GM12878 (cell line): Measurements from ENCODE around the gene TBL3. TPM values are rescaled to one million over a fixed set of nuclear protein-coding genes. Genes with fewer than 3 reads are reported as not detected.

Experiments
- ATAC-seq: fragments of 200-7000 bp; cut with Tn5 transposase; 3 replicates; pipeline ENCODE4 v1.9.1; 2020; ENCODE audit warnings: mild to moderate bottlenecking, moderate library complexity
- BruUV-seq: library from RNA; stranded (reverse); fragments of 400-500 nt; replicated peaks from 2 replicates; lab custom pipeline; 2021; lab: Mats Ljungman, UMichigan
- CTCF ChIA-PET: fragments of 300-600 bp; sonication (Branson Sonifier 250); formaldehyde crosslinking; extraction: SDS; loops from one replicate; lab custom pipeline; 2021; ENCODE audit warnings: inconsistent platforms; lab: Yijun Ruan, JAX
- POLR2A ChIA-PET: fragments of 350-600 bp; formaldehyde crosslinking; extraction: SDS; loops from one replicate; lab custom pipeline; 2021; ENCODE audit warnings: inconsistent platforms; lab: Charles Lee
- RAD21 ChIA-PET: fragments of 300-600 bp; sonication (Branson Sonifier 250); formaldehyde crosslinking; loops from one replicate; lab custom pipeline; 2023; ENCODE audit warnings: antibody characterized with exemption; ENCODE audit not compliant: unreplicated experiment; lab: Charles Lee
- SMC1A ChIA-PET: fragments of 300-600 bp; sonication (Branson Sonifier 250); formaldehyde crosslinking; loops from one replicate; lab custom pipeline; 2023; ENCODE audit not compliant: unreplicated experiment, uncharacterized antibody; lab: Charles Lee
- DNase-seq: peaks from one replicate; pipeline ENCODE4 v3.0.0-alpha.2; 2011; ENCODE audit warnings: low read depth, low spot score
- FAIRE-seq: peaks from 3 replicates; lab custom pipeline; 2011; peaks lifted over from hg19 to GRCh38; lab: Jason Lieb, UNC
- H2AFZ ChIP-seq: 2 replicates; pipeline ENCODE4 v1.6.0; 2011; ENCODE audit warnings: low read depth, low read length, control low read depth; ENCODE audit not compliant: control insufficient read depth
- H3K27ac ChIP-seq: 2 replicates; pipeline ENCODE4 v1.5.1; 2011; ENCODE audit warnings: control low read depth; ENCODE audit not compliant: control insufficient read depth, insufficient read depth
- H3K27me3 ChIP-seq, 2 experiments: replicated peaks in 1 of 2; 2 replicates each; pipeline versions ENCODE4 v1.6.0 to v1.6.1; 2011; ENCODE audit warnings: low read length in 1 of 2; ENCODE audit not compliant: control insufficient read depth in 2 of 2, insufficient read depth in 2 of 2
- H3K36me3 ChIP-seq, 2 experiments: 2 replicates each; pipeline ENCODE4 v1.5.1; 2011; ENCODE audit warnings: low read length in 1 of 2; ENCODE audit not compliant: control insufficient read depth in 2 of 2, insufficient read depth in 2 of 2
- H3K4me1 ChIP-seq: 2 replicates; pipeline ENCODE4 v1.6.1; 2011; ENCODE audit warnings: mild to moderate bottlenecking, low read length, moderate library complexity, mixed read lengths; ENCODE audit not compliant: control insufficient read depth, insufficient read depth
- H3K4me2 ChIP-seq: 2 replicates; pipeline ENCODE4 v1.6.0; 2011; ENCODE audit warnings: control low read depth; ENCODE audit not compliant: control insufficient read depth, insufficient read depth
- H3K4me3 ChIP-seq: fragments of 200-600 bp; sonication (generic); 2 replicates; pipeline ENCODE4 v1.5.1; 2016
- H3K79me2 ChIP-seq: 2 replicates; pipeline ENCODE4 v1.6.0; 2011; ENCODE audit warnings: low read length; ENCODE audit not compliant: control insufficient read depth, insufficient read depth
- H3K9ac ChIP-seq: 2 replicates; pipeline ENCODE4 v1.8.0; 2011; ENCODE audit warnings: low read length, control low read depth, mixed read lengths; ENCODE audit not compliant: control insufficient read depth, insufficient read depth
- H3K9me3 ChIP-seq: replicated peaks from 3 replicates; pipeline ENCODE4 v1.5.1; 2011; ENCODE audit warnings: mild to moderate bottlenecking, low read length; ENCODE audit not compliant: control insufficient read depth, insufficient read depth
- H4K20me1 ChIP-seq: 2 replicates; pipeline ENCODE4 v1.6.0; 2011; ENCODE audit not compliant: control insufficient read depth, insufficient read depth
- BCLAF1 ChIP-seq: fragments of 450-650 bp; IDR thresholded peaks from 2 replicates; pipeline ENCODE4 v1.6.1; 2017; ENCODE audit warnings: antibody characterized with exemption, mild to moderate bottlenecking, moderate library complexity
- BRCA1 ChIP-seq: IDR thresholded peaks from 2 replicates; pipeline ENCODE4 v1.6.1; 2011; ENCODE audit warnings: low read depth, low read length, improper control_type of control experiment
- CEBPZ ChIP-seq: fragments of 150-350 bp; IDR thresholded peaks from 2 replicates; pipeline ENCODE4 v1.6.1; 2016; ENCODE audit warnings: low read depth, low read length
- FOS ChIP-seq: IDR thresholded peaks from 3 replicates; pipeline ENCODE4 v1.6.1; 2011; ENCODE audit warnings: borderline replicate concordance; ENCODE audit not compliant: insufficient read length; ENCODE audit errors: extremely low read depth
- NFXL1 ChIP-seq: fragments of 450-650 bp; IDR thresholded peaks from 2 replicates; pipeline ENCODE4 v1.6.1; 2017; ENCODE audit warnings: antibody characterized with exemption, mild to moderate bottlenecking, borderline replicate concordance
- NR2C1 ChIP-seq: fragments of 450-650 bp; IDR thresholded peaks from 2 replicates; pipeline ENCODE4 v1.6.1; 2017; ENCODE audit warnings: antibody characterized with exemption, mild to moderate bottlenecking, moderate library complexity
- NRF1 ChIP-seq: conservative IDR thresholded peaks from 2 replicates; pipeline ENCODE4 v1.6.1; 2011; ENCODE audit warnings: mild to moderate bottlenecking, low read depth, low read length, improper control_type of control experiment
- RAD21 ChIP-seq: IDR thresholded peaks from 2 replicates; pipeline ENCODE4 v1.6.1; 2011; ENCODE audit warnings: mild to moderate bottlenecking, low read depth, low read length, moderate library complexity; ENCODE audit not compliant: insufficient read depth
- RELB ChIP-seq: fragments of 450-650 bp; IDR thresholded peaks from 2 replicates; pipeline ENCODE4 v1.6.1; 2017; ENCODE audit warnings: low read depth, mild to moderate bottlenecking, moderate library complexity
- SUPT20H ChIP-seq: IDR thresholded peaks from 2 replicates; pipeline ENCODE4 v1.6.1; 2011; ENCODE audit warnings: low read depth, mild to moderate bottlenecking, low read length, moderate library complexity, borderline replicate concordance; ENCODE audit not compliant: control insufficient read depth
- ZNF24 ChIP-seq: fragments of 450-650 bp; IDR thresholded peaks from 2 replicates; pipeline ENCODE4 v1.6.1; 2017; ENCODE audit warnings: antibody characterized with exemption, mild to moderate bottlenecking
- whole genome bisulfite sequencing: methylation state at CpG from one replicate; pipeline ENCODE4 v1.1.6; 2016; ENCODE audit warnings: low lambda C conversion rate; ENCODE audit not compliant: insufficient replicate concordance, insufficient coverage; ENCODE audit errors: missing lambda C conversion rate; 5-methylcytosine and 5-hydroxymethylcytosine counted together
- in situ Hi-C: fragments of 300-500 bp; cut with MboI; formaldehyde crosslinking; loops from 9 replicates; pipeline ENCODE4 v1.14.3; 2018; ENCODE audit warnings: mixed read lengths
- intact Hi-C: fragments of 100-400 bp; cut with micrococcal nuclease; formaldehyde crosslinking; loops from one replicate; pipeline ENCODE4 v1.14.2; 2022; ENCODE audit not compliant: unreplicated experiment
- polyA plus RNA-seq, 11 experiments: library from polyadenylated mRNA; depleted of rRNA in 4 of 11; unstranded in 6 of 11; stranded (reverse) in 5 of 11; fragments of >200 nt; fragmentation: Nextera tagmentation in 4 of 11; fragmentation: Illumina TruSeq in 1 of 11; extraction: Ambion mirVana in 4 of 11; extraction: Trizol in 1 of 11; gene quantifications; 1 replicate in 1 of 11; 2 replicates in 10 of 11; pipeline versions ENCODE4 v1.2.1 to v1.2.3, GENCODE V29; 2011 to 2016; ENCODE audit warnings: inconsistent platforms in 2 of 11, missing spikeins in 2 of 11, low read depth in 1 of 11
- total RNA-seq, 4 experiments: library from RNA; depleted of rRNA in 3 of 4; stranded (reverse); fragments of >200 nt in 3 of 4; fragmentation: Illumina TruSeq in 1 of 4; extraction: Trizol in 1 of 4; gene quantifications; 2 replicates each; pipeline versions ENCODE4 v1.2.1 to v1.2.3, GENCODE V29; 2013 to 2021

Gene TBL3
- total and polyA plus RNA-seq, 10 of the 15 experiments (the other 5 are each of a cell fraction or from before 2014, with no cell fraction given), result 1.2 to 101 (median 34.2) TPM

GRCh38 chr16:1976216-1976520, 4.3 kb downstream of the TBL3 start:
- Histone ChIP-seq H3K36me3 (peaks cover 0 to 36% of the 10 kb centered on the region in 2 experiments; a peak in 3 of 4 replicates), H3K9me3 (no peaks in the 10 kb centered on the region), H3K9ac (no peak overlapping the region), H3K4me3 (no peak overlapping the region), H4K20me1 (no peaks in the 10 kb centered on the region), H2AFZ (no peak overlapping the region), H3K79me2 (peaks cover 20% of the 10 kb centered on the region), H3K4me2 (no peak overlapping the region), H3K27me3 (0 out of 4 replicates have a peak, but pooled peaks cover 0 to 2% of the 10 kb centered on the region in 2 experiments), H3K27ac (no peak overlapping the region), H3K4me1 (peaks cover 5% of the 10 kb centered on the region)
- ChIA-PET SMC1A (no interaction called here), POLR2A (no interaction called here), CTCF (no interaction called here), RAD21 (no interaction called here)
- FAIRE-seq (no peak), DNase-seq (no peak), ATAC-seq (no peak)
- WGBS, result 98% methylated on average over 8 of the region's 8 CpGs
- in situ Hi-C loops, result no loop called here
- intact Hi-C loops, result no loop called here
- BruUV-seq, result no TSS peak
- TF ChIP-seq BCLAF1 (no peak), SUPT20H (no peak), NFXL1 (no peak), RAD21 (no peak), ZNF24 (no peak), NRF1 (no peak), BRCA1 (no peak), NR2C1 (no peak), FOS (no peak), RELB (no peak), CEBPZ (no peak)
